ENCODE data around the gene URAD.
A peak's percentile ranks its signal among the peaks of the same experiment; 100 is the strongest.

URAD gene

DNA sequence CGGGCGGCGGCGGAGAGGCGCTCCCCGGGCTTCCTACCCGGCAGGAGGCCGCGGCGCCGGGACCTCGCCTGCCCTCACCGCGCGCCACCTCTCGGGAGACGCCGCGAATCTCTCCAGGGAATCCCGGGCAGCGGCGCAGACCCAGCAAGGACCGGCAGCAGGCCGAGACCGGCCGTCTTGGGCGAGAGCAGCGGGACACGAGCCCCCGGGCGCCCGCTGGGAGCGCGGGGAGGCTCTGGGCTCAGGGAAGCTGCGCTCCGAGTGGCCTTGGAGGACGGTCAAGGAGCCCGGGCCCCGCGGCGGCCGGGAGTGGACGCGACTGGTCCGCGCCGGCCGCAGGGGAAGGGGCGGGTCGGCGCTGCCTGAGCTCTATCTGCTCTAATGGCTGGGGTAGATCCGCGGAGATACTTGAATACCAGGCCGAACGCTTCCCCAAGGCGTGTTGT lies 34.1 kb downstream of the URAD start:
- DNase-seq: no peak

DNA sequence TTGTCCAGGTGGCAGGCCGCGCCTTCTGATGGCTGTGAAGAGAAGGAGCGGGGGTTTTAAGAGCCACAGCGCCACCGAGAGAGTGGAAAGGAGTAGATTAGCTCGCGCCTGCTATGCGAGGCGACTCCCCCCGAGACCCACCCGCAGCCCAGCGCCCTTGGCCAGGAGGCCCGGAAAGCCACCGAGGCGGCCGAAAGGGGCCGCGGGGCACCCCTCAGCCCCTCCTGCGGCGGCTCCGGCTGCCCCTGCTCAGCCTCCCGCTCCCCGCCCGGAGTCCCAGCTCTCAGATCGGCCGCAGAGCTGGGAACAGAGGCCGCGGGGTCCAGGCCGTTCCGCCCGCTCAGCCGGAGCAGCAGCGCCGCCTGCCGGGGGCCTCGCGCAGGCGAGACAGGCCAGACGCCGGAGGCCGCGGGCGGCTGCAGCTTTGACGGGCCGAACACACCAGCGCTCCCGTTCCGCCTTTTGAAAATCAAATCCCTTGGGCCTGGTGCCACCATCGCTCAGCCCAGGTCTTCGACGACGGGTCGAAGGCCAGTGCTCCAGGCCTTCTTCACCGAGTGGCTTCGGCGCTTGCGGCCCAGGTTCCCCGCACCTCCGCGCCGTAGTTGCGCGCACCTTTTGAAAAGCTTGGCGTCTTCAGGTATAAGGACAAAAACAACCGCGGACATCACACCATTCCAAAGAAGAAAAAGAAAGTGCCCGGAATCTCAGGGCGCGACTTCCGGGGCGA lies 34.7 kb downstream of the URAD start:
- peak; percentile 71 to 77 for DNase-seq

DNA sequence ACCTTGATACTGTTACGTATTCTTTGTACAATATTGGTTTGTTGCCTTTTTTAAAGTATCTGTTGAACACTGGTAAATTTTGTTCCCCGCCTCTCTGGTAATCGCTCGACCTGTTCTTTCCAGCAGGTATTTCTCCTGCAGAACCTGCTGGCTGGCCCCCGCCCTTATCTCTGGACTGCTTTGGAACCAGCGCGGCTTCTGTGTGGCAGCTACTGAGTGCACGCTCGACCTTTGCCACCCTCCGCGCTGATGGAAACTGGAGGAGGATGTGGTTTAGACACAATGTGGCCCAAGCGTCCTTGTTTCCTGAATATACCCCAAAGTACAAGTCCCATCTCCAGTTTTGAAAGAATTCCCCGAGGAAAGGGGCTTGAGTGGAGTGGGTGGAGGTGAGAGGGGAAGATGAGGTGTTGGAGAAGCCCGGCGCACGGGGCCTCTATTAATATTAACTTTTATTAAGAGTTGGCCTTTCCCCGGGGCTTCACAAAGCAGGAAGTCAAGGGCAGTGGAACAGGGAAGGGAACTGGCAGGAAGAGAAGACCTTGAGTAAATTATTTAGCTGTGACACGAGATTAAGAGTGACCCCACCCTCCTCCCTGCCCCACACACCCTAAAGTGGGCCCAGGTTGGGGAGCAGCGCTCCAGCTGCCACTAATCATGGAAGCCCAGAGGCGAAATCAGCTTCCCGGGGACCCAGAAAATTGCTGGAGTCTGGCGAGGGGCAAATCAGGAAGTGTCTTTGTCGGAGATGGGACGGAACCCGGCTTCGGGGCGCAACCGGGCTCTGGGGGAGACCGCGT lies 35.4 kb downstream of the URAD start:
- DNase-seq: no peak

DNA sequence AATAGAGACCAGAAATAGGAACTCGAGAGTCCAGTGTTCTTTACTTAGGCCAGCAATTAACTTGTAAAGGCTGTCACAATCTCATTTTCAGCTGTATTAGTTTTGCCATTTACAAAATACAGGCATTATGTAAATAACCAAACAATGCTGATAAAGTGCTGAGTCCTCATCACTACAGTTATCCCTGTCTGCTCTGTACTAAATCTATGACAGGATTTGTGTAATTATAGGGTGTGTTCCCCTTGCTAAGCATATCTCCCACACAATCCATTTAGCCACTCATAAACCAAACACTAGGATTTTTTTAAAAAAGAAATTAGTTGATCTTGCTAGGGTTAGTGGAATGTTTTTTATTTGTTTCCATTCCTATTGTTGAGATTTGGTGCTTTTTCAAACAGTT lies 45.5 kb downstream of the URAD start:
- DNase-seq: no peak

DNA sequence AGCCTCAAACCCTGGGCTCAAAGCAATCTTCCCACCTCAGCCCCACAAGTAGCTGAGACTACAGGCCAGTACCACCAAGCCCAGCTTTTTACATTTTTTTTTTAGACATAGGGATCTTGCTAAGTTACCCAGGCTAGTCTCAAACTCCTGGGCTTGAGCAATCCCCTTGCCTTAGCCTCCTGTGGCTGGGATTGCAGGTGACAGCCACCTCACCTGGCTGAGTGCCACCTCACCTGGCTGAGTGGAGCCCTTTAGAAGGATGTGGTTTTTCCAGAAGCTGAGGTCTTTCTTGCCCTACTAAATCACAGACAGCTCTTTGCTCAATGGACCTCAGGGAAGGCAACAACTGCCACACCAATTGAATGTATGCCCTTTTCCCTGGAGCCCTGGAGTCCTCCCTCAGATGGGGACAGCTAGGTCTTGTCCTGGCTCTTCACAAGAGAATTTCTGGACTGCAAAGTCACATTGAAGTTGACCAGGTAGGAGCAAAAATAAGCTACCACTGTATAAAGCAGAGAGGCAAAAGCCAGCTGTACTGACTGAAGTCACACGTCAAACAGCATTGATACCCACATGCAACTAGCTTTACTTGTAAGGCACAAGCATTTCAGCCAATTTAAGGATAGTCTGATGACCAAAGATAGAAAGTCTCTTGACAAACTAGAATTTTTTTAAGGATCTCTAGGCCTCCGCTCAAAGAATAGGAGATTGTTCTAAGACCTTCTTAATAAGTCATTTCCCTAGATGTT lies 54.7 kb downstream of the URAD start:
- DNase-seq: no peak

DNA sequence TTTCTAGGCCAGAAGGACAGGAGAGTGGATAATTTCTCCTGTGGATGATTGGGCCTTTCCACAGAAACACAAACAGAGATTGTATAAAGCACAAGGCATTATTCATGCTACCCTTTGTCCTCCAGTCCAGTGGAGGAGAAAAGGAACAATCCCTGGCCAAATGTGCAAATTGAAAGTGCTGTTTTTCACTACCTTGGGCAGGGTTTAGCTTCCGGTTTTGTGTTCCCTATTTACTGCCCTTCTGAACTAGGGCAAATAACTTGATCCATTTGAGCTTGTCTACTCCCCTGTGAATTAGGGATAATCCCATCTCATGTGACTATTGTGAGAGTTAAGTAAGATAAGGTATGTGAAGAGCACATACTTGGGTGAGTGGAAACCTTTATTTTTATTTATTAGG lies 55.4 kb downstream of the URAD start:
- no peak for DNase-seq

DNA sequence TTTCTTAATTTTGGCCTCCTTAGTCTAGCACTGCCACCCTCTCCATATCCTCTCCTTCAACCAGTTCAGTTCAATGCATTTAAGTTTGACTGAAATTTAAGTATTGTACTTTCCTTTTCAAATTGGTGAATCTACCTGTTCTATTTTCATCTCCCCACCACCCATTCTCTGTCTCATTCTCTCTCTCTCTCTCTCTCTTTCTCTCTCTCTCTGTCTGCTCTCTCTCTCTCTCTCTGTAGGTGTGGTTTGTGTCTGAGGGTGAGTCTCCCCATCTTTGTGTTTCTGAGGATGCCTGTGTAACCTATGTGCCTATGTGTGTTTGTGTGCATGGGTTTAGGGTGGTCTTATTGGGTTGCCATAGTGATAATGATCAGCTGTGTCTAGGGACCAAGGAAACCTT lies 58.6 kb downstream of the URAD start:
- no peak for DNase-seq

DNA sequence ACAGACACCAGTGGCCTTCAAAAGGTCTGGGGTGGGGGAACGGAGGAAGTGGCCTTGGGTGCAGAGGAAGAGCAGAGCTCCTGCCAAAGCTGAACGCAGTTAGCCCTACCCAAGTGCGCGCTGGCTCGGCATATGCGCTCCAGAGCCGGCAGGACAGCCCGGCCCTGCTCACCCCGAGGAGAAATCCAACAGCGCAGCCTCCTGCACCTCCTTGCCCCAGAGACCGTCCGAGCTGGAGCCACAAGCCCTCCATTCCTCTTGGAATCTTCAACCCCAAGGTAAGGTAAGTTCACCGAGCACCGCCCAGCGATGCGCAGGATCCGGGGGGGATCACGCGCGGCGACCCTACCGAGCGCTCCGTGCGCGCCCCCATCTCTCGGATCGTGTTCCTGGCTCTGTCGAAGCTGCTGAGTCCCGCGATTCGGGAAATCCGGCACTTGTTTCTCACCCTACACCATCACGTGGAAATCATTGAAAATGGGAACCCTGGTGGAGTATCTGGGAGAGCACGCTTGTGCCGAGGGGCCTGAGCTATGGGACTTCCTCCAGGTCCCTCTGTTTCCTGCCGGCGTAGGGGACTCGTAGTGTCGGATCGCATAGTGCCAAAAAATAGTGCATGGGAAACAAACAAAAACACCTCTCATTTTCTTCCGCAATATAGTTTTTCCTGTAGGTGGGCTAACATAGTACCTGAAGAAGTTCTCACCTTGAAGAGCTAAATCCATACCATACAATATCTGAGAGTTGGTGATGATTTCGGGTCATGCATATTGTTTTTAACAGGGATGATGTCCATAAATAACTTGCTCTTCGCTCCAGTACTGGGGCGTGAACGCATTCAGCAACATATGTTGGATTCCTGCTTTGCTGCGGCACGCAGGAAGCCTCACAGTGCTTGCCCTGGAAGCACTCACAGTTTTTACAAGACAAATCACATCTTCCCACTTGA lies 59.4 kb downstream of the URAD start:
- no peak for DNase-seq

DNA sequence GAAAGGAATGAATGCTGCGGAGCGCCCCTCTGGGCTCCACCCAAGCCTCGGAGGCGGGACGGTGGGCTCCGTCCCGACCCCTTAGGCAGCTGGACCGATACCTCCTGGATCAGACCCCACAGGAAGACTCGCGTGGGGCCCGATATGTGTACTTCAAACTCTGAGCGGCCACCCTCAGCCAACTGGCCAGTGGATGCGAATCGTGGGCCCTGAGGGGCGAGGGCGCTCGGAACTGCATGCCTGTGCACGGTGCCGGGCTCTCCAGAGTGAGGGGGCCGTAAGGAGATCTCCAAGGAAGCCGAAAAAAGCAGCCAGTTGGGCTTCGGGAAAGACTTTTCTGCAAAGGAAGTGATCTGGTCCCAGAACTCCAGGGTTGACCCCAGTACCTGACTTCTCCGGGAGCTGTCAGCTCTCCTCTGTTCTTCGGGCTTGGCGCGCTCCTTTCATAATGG lies 60.1 kb downstream of the URAD start:
- DNase-seq: no peak

All from stimulated activated CD4-positive, alpha-beta T cell treated with anti-CD3 and anti-CD28 coated beads, Interleukin-2, amount 100 ng/mL, for 48 hours (primary cell).